GM12801 (cell line): ENCODE measurements around the gene JAG1.

Experiments used
- TF ChIP-seq, protein P1 (sequence below): IDR thresholded peaks from one replicate; pipeline ENCODE4 v1.5.1; 2011; ENCODE audit warnings: control low read depth; ENCODE audit not compliant: insufficient read length; ENCODE audit errors: extremely low read depth

The JAG1 gene

DNA sequence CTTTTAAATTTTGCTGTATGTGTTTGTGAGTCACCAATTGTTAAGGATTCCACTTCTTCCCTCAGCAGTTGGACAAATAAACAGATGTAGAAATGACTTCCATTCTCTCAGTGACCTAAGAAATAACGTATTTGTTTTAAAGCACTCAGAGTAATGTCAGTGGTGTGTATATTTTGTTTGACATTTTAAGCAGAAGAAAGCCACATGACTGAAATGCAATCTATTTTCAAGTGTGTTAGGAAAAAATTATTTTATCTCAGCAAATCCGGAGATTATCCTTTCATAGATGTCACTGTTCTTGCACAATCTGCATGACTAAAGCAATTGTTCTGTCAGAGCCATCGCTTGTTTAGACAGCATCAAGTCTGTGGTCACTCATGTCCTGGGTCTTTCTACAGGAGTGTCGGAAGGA is 77.1 kb downstream of the JAG1 start:
- TF ChIP-seq, protein P1, sequence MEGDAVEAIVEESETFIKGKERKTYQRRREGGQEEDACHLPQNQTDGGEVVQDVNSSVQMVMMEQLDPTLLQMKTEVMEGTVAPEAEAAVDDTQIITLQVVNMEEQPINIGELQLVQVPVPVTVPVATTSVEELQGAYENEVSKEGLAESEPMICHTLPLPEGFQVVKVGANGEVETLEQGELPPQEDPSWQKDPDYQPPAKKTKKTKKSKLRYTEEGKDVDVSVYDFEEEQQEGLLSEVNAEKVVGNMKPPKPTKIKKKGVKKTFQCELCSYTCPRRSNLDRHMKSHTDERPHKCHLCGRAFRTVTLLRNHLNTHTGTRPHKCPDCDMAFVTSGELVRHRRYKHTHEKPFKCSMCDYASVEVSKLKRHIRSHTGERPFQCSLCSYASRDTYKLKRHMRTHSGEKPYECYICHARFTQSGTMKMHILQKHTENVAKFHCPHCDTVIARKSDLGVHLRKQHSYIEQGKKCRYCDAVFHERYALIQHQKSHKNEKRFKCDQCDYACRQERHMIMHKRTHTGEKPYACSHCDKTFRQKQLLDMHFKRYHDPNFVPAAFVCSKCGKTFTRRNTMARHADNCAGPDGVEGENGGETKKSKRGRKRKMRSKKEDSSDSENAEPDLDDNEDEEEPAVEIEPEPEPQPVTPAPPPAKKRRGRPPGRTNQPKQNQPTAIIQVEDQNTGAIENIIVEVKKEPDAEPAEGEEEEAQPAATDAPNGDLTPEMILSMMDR, result no peak

DNA sequence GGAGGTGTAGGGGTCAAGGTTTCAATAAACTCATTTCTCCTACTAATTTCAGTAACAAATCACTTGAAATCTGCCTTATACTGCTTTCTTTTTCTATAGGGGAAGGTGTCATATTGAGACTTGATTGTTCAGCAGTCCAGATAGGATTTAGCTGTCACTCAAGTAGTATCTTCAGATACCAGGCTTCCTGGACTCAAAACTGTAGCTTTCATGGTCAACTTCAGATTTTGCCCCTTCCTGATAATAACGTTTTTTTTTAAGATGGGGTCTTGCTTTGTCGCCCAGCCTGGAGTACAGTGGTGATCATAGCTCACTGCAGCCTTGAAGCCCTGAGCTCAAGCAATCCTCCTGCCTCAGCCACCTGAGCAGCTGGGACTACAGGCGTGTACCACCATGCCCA is 77.8 kb downstream of the JAG1 start:
- TF ChIP-seq, protein P1, result no peak

DNA sequence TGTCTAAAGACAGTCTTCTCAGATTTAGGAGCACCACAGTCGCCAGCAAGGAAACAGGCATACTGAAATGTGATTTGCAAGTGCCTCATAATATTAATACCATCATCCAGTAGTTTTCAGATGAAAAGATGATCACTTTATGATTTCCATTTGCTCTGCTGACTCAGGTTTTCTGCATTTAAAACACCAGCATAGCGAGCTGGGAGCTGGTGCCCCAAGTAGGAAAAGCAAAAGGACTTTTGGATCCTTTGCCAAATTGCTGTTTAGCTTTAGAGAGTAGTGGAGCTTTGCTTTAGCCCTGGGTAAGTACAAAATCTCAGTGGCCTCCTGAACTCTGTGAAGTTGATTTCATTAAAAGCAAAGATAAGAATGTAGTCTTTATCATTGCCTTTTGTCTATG is 78.5 kb downstream of the JAG1 start:
- TF ChIP-seq, protein P1, result no peak

DNA sequence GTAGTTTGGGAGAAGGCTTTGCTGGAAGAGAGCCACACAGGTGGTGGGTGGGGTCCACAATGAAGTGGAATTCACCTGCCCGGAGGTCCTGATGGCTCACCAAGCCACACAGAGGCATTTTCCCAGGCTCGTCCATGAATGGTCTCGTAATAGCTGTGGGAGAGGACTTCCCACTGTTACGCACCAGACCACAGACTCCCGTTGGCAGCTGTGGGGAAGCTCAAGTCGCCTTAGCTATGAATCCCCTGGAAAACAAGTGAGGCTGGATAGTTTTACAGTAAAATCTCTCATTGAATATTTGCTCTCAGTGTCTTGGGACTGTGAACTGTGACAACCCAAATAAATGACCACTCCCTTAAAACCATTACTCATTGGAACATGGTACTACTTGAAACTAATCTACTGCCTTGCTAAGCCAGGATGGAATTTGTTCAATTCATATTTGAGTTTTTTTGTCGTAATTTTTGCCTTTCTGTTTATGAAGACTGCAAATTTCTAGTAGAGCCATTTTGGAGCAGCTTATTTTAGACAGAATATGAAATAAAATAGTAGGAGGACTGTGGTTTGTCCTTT is 79.4 kb downstream of the JAG1 start:
- TF ChIP-seq, protein P1, result no peak

DNA sequence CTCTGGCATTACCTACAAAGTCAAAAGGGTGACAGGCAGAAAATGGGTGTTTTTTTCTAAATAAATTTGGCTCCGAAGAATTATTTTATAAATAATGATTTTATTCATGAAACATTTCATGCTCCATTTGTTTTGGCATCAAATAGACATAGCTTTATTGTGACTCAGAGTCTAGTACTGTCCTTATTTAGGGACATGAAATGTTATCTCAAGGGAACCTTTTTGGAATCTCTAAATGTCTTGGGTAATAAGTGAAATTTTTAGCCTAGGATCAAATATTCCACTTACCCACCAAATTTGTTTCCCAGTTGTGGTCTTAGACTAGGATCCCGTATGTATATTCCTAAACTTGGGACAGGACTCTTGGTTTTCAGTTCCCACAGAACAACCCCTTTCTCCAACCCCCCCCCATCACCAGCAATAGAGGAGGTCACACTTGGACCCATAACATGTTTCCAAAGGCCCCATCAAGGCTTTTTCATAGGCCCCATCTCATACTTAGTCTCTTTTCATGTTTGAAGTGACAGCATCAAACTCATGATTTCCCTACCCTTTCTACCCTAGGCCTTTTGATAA is 81.8 kb downstream of the JAG1 start:
- TF ChIP-seq, protein P1, result no peak

DNA sequence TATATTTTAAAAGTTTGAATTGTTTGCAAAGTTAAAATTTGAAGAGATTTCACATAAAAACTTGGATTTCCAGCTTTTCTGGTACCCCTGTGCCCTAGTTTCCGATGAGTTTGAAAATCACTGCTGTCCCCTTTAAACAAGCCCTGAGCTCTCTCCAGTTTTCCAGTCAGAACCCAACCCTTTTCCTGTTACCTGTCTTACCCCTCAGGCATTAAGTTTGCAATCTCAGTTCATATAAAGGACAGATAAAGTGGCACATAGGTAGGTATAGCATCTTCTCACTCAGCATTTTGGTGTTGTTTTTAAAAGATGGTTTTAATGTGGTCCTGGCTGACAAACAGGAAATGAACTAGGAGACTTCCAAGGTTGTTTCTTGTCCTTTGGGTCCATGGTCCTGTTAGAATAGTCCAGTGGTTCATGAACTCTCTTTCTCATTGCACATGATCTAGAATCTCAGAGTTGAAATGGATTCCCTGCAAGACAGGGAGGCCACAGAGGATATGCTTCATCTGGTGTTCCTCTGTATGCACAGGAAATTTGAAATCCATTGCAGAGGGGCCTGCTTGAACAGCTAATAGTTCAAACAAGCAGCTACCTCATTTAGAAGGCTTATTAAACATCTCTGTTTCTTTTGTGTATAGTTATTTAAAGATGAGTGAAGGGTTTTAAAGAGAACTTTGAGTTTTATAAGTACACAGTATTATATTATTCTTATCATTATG is 82.7 kb downstream of the JAG1 start:
- TF ChIP-seq, protein P1, result no peak
